Measurements from ENCODE around the gene AKR1C1. TPM values are rescaled to one million over a fixed set of nuclear protein-coding genes. Genes with fewer than 3 reads are reported as not detected.
"Not testable (repeated sequence)": the region's sequence is repeated elsewhere in the genome, so short reads cannot be mapped to it uniquely, and the experiment has no call there.

The AKR1C1 gene
- total and polyA plus RNA-seq, 2 donors (not counting 3 experiments of a cell fraction or from before 2014, with no cell fraction given): 1.5 to 5.5 TPM

DNA sequence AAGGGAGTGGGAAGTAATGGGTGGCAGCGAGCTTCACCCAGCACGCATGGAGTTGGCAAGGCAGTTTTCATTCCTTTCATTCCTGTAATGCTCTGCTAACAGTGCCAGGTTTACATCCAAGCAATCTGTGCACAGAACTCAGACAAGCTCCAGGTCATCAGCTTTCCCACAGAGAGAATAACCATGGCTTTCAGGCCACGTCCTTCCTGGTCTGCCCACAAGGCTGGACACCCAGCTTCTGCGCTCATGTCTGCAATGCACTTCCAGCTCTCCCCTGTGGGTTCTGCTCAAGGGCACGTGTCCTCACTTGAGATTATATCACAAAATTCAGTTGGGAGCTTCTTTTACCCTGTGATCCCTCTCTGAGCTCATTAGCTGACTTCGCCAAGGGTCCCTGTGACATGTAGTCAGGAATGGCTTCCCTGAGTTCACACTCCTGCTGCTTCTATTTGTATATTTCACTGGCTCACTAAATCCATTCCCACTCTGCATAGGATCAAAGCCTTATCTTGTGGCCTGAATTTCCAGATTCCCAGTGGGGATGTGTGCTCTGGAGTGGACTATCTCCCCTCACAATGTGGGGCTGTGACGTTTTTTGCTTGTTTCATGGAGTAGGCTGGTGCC lies 21.9 kb downstream of the AKR1C1 start:
- peaks cover 3% of the 10 kb centered on the region for H3K4me1 ChIP-seq (ENCODE audit: control insufficient read depth, extremely low read depth, insufficient read depth, low read length)

DNA sequence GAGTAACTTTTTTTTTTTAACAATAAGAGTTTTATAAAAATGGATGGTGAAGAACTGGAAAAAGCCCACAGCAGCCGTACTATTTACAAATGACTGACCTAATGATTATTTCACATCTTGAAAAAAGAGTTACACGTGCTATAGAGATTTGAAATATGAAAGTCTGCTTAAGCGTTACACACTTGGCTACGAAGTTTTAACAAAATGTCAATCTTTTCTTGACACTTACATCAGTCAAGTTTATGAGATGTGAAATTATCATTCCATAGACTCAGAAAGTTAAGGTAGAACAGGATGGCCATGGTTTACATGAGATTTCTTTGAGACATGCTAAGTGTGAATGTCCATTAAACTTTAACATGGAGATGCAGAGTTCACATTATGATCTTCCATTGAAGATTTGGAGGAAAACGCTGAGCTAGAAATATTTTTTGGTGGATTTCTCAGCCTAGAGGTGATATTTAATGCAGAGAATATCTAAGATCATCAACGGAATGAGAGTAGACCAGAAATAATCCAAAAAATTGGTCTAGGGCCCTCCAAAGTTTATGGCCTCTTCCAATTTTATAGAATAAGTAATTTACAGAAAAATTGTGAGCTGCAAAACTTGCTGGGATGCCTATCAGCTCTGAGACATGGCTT lies 24.9 kb downstream of the AKR1C1 start:
- H3K4me3 ChIP-seq (replicated peaks in 1 of 3; ENCODE audit: insufficient read depth in 1 of 3, low read depth in 1 of 3, low read length in 3 of 3); H3K9me1 ChIP-seq (replicated peaks; ENCODE audit: control insufficient read depth, extremely low read depth, insufficient read depth, low read length); intact Hi-C loops (cut with micrococcal nuclease); DNase-seq (ENCODE audit: low read depth, low spot score); H4K20me1 ChIP-seq (replicated peaks; ENCODE audit: control insufficient read depth, extremely low read depth, insufficient read depth, low read length); H3K4me1 ChIP-seq (ENCODE audit: control insufficient read depth, extremely low read depth, insufficient read depth, low read length); H3K9me3 ChIP-seq (replicated peaks; ENCODE audit: control insufficient read depth, insufficient read depth, low read length); H3K27me3 ChIP-seq (ENCODE audit: control insufficient read depth in 2 of 2, insufficient read depth in 2 of 2, low read length in 2 of 2); H3K9ac ChIP-seq (replicated peaks; ENCODE audit: extremely low read depth, insufficient read depth, low read length); H3K79me2 ChIP-seq (ENCODE audit: control insufficient read depth, insufficient read depth, low read length); H3K27ac ChIP-seq (ENCODE audit: insufficient read depth, low read depth, low read length); H3K36me3 ChIP-seq (ENCODE audit: control insufficient read depth in 2 of 2, extremely low read depth in 1 of 2, insufficient read depth in 2 of 2, low read length in 2 of 2); BruUV-seq (replicated peaks); H3K4me2 ChIP-seq (ENCODE audit: insufficient read depth, low read length); dilution Hi-C loops (cut with MboI; ENCODE audit: extremely low pct_ligation_motif_present, low sequenced_read_pairs); POLR2A ChIA-PET; H2AFZ ChIP-seq (ENCODE audit: low read depth, low read length): not testable (repeated sequence)
- peak; percentile 57 for FAIRE-seq
- CTCF ChIA-PET: interaction anchor here (1.1 kb wide), 1 partner anchor 139 kb away, joined by 4 read pairs; no protein-coding TSS in a partner anchor

More for the DNA sequence above, 21.9 kb downstream of the AKR1C1 start:
- Histone ChIP-seq H3K4me2 (ENCODE audit: insufficient read depth, low read length) (no peak overlapping the region), H3K9me3 (replicated peaks; ENCODE audit: control insufficient read depth, insufficient read depth, low read length) (no peaks in the 10 kb centered on the region), H3K27me3 (ENCODE audit: control insufficient read depth in 2 of 2, insufficient read depth in 2 of 2, low read length in 2 of 2) (peaks cover 0 to 3% of the 10 kb centered on the region in 2 experiments), H3K9me1 (replicated peaks; ENCODE audit: control insufficient read depth, extremely low read depth, insufficient read depth, low read length) (no peaks in the 10 kb centered on the region), H4K20me1 (replicated peaks; ENCODE audit: control insufficient read depth, extremely low read depth, insufficient read depth, low read length) (no peaks in the 10 kb centered on the region), H3K36me3 (ENCODE audit: control insufficient read depth in 2 of 2, extremely low read depth in 1 of 2, insufficient read depth in 2 of 2, low read length in 2 of 2) (no peaks in the 10 kb centered on the region), H3K9ac (replicated peaks; ENCODE audit: extremely low read depth, insufficient read depth, low read length) (no peak overlapping the region), H3K4me3 (replicated peaks in 1 of 3; ENCODE audit: insufficient read depth in 1 of 3, low read depth in 1 of 3, low read length in 3 of 3) (no peak overlapping the region), H3K79me2 (ENCODE audit: control insufficient read depth, insufficient read depth, low read length) (no peaks in the 10 kb centered on the region), H2AFZ (ENCODE audit: low read depth, low read length) (no peak overlapping the region), H3K27ac (ENCODE audit: insufficient read depth, low read depth, low read length) (no peak overlapping the region)
- POLR2A ChIA-PET: interaction anchor here (0.9 kb wide), 1 partner anchor 135 kb away, joined by 3 read pairs; no protein-coding TSS in a partner anchor
- intact Hi-C loops (cut with micrococcal nuclease): no loop called here
- CTCF ChIA-PET: interaction anchor here (1.0 to 4.9 kb wide), 2 partner anchors 135 to 170 kb away, joined by 4 to 136 read pairs; no protein-coding TSS in a partner anchor
- DNase-seq (ENCODE audit: low read depth, low spot score) (no peak), FAIRE-seq (no peak)
- BruUV-seq (replicated peaks): no TSS peak
- TF ChIP-seq EZH2 (IDR thresholded peaks at IDR 0.05; ENCODE audit: borderline replicate concordance, low read depth, low read length, severe bottlenecking): no peak
- dilution Hi-C loops (cut with MboI; ENCODE audit: extremely low pct_ligation_motif_present, low sequenced_read_pairs): no loop called here
